Adrenal gland (tissue), 5 donors: ENCODE results near the gene CEP295NL.

Experiments
- CTCF ChIP-seq, 6 experiments: fragments of 450-650 bp in 4 of 6; fragments of 200-600 bp in 2 of 6; sonication (generic) in 1 of 6; IDR thresholded peaks; 1 replicate in 5 of 6; 2 replicates in 1 of 6; pipeline versions ENCODE4 v1.5.1 to v1.8.0; 2016 to 2021; ENCODE audit warnings: antibody characterized with exemption in 6 of 6, mild to moderate bottlenecking in 2 of 6, moderate library complexity in 1 of 6
- POLR2A ChIP-seq, 2 donors: fragments of 450-650 bp; IDR thresholded peaks; one replicate each; pipeline ENCODE4 v1.6.1; 2017; ENCODE audit warnings: antibody characterized with exemption in 2 of 2, mild to moderate bottlenecking in 2 of 2, moderate library complexity in 1 of 2
- donor health status: DM: no; HTN: no; CAD: no.

GRCh38 chr17:78908426-78908825 lies 5.4 kb upstream of the CEP295NL start:
- TF ChIP-seq CTCF (IDR thresholded peaks at IDR 0.05): no peak
- TF ChIP-seq POLR2A (IDR thresholded peaks at IDR 0.05): no peak
